GM10248 (cell line): ENCODE results near the gene CKAP2L.

Experiments
- CTCF ChIA-PET: fragments of 300-600 bp; sonication (Branson Sonifier 250); formaldehyde crosslinking; extraction: SDS; loops from one replicate; lab custom pipeline; 2021; ENCODE audit warnings: antibody characterized with exemption; lab: Yijun Ruan, JAX
- POLR2A ChIA-PET: fragments of 350-650 bp; sonication (Branson Sonifier 250); formaldehyde crosslinking; extraction: SDS; loops from one replicate; lab custom pipeline; 2020; ENCODE audit warnings: antibody characterized with exemption; lab: Yijun Ruan, JAX
- DNase-seq: peaks from one replicate; pipeline ENCODE4 v3.0.0; 2012; ENCODE audit errors: extremely low spot score
- CTCF ChIP-seq: IDR thresholded peaks from 2 replicates; pipeline ENCODE4 v1.5.1; 2012; ENCODE audit warnings: mild to moderate bottlenecking, low read depth; ENCODE audit errors: extremely low read depth, missing control alignments, control extremely low read depth

Gene CKAP2L

GRCh38 chr2:112706170-112706664, 58.2 kb downstream of the CKAP2L start:
- ChIA-PET POLR2A (no interaction called here), CTCF (interaction anchor here (1.0 to 8.1 kb wide), 12 partner anchors 15 to 235 kb away, joined by 3 to 99 read pairs (median 5); partner anchors contain the start of gene SLC20A1)
- DNase-seq = no peak
- TF ChIP-seq CTCF = no peak

- DNase-seq = no peak
- no peak for TF ChIP-seq CTCF
- ChIA-PET CTCF (interaction anchor here (1.0 to 8.1 kb wide), 9 partner anchors 14 to 236 kb away, joined by 3 to 99 read pairs (median 6); no protein-coding TSS in a partner anchor), POLR2A (no interaction called here)
Measured at GRCh38 chr2:112705575-112705974, 58.8 kb downstream of the CKAP2L start.

GRCh38 chr2:112703684-112704083, 60.7 kb downstream of the CKAP2L start:
- DNase-seq = no peak
- no peak for TF ChIP-seq CTCF
- ChIA-PET CTCF (interaction anchor here (0.6 to 8.1 kb wide), 6 partner anchors 8 to 255 kb away, joined by 3 to 99 read pairs (median 3); no protein-coding TSS in a partner anchor), POLR2A (no interaction called here)

- TF ChIP-seq CTCF = no peak
- no peak for DNase-seq
- POLR2A ChIA-PET = no interaction called here
- CTCF ChIA-PET = interaction anchor here (0.7 to 6.0 kb wide), 6 partner anchors 8 to 77 kb away, joined by 3 to 39 read pairs (median 12); no protein-coding TSS in a partner anchor
Measured at GRCh38 chr2:112701052-112701451, 63.4 kb downstream of the CKAP2L start.

GRCh38 chr2:112699984-112700667, 64.3 kb downstream of the CKAP2L start:
- no peak for TF ChIP-seq CTCF
- POLR2A ChIA-PET = interaction anchor here (0.7 kb wide), 1 partner anchor 54 kb away, joined by 7 read pairs; the partner anchor contains the start of gene SLC20A1
- CTCF ChIA-PET = interaction anchor here (0.8 to 6.0 kb wide), 9 partner anchors 9 to 241 kb away, joined by 3 to 39 read pairs (median 8); no protein-coding TSS in a partner anchor
- no peak for DNase-seq

GRCh38 chr2:112698834-112699515, 65.4 kb downstream of the CKAP2L start:
- no peak for TF ChIP-seq CTCF
- no peak for DNase-seq
- POLR2A ChIA-PET = no interaction called here
- CTCF ChIA-PET = interaction anchor here (0.8 to 6.0 kb wide), 10 partner anchors 8 to 99 kb away, joined by 3 to 39 read pairs (median 6); no protein-coding TSS in a partner anchor
